Ureter (tissue), 1 donor: ENCODE data around the gene WTIP. TPM values are rescaled to one million over a fixed set of nuclear protein-coding genes. Genes with fewer than 3 reads are reported as not detected.
"Not testable (repeated sequence)": the region's sequence is repeated elsewhere in the genome, so short reads cannot be mapped to it uniquely, and the experiment has no call there.

Experiments used
- DNase-seq: peaks from one replicate; pipeline ENCODE4 v3.0.0-alpha.2; 2020; ENCODE audit warnings: low spot score
- total RNA-seq: library from RNA; stranded (reverse); gene quantifications from one replicate; pipeline ENCODE4 v1.2.4, GENCODE V29; 2023
- donor health status: DM: yes; HTN: yes; CAD: no.

Gene WTIP
- total RNA-seq, 1 donor from 2014 or later = 14.9 TPM

DNA sequence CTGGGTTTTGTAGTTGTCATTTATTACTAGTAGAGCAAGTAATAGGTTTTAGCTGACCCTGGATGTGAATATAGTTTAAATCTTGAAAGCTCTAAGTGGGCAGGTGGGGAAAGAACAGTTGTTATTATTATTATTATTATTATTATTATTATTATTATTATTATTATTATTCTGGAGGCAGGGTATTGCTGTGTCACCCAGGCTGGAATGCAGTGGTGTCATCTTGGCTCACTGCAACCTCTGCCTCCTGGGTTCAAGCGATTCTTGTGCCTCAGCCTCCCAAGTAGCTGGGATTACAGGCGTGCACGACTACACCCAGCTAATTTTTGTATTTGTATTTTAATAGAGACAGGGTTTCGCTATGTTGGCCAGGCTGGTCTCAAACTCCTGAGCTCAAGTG lies 3.1 kb upstream of the WTIP start:
- DNase-seq = not testable (repeated sequence)

DNA sequence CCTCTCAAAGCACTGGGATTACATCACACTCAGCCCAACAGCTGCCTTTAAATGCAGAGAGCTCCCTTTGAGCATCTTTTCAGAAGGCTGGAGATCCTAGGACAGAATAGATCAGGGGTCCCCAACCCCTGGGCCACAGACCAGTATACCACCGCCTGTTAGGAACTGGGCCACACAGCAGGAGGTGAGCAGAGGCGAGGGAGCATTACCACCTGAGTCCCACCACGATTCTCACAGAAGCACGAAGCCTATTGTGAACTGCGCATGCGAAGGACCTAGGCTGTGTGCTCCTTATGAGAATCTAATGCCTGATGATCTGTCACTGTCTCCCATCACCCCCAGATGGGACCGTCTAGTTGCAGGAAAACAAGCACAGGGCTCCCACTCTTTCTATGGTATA lies 2.2 kb upstream of the WTIP start:
- no peak for DNase-seq

DNA sequence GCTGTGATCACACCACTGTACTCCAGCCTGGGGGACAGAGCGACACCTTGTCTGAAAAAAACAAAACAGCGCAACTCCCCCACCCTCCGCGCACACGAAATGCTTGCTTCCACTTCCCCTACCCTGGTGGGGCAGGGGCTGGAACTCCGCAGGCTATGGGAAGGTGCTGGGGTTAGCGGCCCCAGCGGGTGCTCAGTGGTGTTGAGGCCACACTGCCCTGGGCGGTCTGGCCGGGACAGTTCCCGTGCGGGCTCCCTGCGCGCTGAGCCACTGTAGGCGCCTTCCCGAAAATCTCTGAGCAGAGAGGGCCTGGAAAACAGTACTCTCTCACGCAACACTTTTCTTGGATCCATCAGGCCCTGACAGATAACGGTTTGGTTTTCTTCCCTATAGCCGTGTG lies 1.1 kb upstream of the WTIP start:
- no peak for DNase-seq

DNA sequence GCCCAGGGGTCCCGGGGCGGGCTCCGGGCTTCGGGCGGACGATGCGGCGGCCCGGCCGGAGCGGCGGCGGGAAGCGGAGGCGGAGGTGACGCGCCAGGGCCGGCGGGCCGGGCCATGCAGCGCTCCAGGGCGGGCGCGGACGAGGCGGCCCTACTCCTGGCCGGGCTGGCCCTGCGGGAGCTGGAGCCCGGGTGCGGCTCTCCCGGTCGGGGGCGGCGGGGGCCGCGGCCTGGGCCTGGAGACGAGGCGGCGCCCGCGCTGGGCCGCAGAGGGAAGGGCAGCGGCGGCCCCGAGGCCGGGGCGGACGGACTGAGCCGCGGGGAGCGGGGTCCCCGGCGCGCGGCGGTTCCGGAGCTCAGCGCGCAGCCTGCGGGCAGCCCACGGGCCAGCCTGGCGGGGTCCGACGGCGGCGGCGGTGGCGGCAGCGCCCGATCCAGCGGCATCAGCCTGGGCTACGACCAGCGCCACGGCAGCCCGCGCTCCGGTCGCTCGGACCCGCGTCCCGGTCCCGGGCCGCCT lies 362 bp downstream of the WTIP start:
- no peak for DNase-seq

DNA sequence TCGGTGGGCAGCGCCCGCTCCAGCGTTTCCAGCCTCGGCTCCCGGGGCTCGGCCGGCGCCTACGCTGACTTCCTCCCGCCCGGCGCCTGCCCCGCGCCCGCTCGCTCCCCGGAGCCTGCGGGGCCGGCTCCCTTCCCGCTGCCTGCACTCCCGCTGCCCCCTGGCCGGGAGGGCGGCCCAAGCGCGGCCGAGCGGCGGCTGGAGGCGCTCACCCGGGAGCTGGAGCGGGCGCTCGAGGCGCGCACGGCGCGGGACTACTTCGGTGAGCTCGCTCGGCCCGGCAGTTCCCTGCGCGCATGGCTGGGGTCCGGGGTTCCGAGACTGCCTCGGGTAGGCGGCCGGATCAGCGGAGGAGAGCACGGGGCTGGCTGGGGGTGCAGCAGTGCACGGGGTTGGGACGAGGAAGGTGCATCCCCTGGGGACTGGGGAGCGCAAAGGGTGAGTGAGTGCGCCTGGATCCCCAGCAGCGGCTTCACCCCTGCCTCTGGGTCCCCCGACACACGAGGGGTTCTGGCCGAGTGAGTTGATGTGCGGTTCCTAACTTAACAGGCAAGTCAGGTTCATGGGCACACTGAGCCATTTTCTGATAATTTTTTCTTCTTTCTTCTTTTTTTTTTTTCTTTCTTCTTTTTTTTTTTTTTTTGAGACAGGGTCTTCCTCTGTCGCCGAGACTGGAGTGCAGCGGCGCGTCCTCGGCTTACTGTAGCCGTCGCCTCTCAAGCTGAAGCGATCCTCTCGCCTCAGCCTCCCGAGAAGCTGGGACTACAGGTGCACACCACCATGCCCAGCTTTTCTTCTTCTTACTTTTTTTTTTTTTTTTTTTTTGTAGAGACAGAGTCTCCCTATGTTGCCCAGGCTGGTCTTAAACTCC lies 1.1 kb downstream of the WTIP start:
- DNase-seq = no peak

DNA sequence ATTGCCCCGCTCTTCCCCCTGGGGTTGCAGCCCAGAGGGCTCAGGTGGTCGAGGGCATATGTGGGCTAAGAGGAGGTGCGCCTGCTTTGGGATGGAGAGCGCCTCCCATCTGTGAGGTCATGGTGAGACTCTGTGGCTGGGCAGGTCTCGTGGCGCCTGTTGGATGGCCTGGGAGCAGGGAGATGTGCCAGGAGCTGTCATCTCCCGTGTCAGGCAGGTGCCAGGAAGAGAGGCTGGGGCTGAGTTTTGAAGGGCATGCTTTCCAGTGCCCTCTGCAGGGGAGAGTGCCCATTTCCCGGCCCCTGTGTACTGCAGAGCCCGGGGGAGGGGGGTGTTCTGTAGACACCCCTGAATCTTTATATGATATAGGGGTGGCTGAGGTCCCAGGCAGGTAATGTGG lies 2.8 kb downstream of the WTIP start:
- no peak for DNase-seq

DNA sequence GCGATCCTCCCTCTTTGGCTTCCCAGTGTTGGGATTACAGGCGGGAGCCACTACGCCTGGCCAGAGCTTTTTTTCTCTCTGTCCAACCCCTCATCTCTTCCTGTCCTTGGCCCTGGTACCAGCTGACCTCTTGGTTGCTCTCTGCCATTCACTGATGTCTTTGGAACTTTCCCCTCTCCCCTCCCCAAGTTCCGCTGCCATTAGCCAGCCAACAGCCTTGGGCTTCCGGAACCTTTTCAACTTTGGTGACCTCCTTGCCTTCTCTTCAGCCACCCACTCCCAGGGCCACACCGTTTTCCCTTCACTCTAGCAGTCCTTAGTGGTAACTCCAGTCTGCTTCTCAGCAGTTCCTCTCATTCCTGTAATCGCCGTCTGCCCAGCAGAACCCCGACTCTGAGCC lies 4.3 kb downstream of the WTIP start:
- DNase-seq = no peak

DNA sequence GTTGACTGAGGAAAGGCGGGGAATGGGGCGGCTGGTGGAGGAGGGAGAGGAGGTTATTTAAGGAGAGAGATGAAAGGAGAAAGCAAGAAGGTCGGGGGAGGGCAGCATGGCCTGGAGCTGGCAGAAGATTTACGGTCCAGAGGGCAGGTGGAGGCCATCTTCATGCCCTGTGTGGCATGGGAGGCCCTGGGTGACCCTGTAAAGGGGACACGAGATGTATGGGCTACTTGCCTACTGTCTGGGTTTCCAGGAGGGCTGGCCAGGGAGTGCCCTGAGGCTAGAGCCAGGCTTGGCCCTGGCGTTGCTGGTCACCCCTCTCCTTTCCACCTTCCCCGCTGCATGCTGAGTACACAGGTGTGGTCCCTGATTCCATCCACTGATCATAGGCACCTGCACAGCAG lies 6.1 kb downstream of the WTIP start:
- no peak for DNase-seq

DNA sequence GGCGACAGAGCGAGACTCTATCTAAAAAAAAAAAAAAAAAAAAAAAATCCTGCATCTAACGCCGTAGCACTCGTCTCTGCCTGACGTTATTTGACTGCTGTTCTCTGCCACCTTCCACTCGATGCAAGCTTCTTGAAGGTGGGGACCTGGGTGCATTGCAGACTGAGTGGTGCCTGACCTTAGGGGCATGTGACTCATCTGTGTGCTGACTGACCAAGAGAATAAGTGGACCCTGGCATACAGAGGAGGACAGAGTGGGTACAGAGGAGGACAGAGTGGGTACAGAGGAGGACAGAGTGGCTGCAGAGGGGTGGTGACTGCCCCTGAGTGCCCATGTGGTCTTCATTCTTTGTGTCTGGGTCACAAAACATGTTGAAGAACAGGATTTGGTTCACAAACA lies 7.6 kb downstream of the WTIP start:
- DNase-seq = no peak

DNA sequence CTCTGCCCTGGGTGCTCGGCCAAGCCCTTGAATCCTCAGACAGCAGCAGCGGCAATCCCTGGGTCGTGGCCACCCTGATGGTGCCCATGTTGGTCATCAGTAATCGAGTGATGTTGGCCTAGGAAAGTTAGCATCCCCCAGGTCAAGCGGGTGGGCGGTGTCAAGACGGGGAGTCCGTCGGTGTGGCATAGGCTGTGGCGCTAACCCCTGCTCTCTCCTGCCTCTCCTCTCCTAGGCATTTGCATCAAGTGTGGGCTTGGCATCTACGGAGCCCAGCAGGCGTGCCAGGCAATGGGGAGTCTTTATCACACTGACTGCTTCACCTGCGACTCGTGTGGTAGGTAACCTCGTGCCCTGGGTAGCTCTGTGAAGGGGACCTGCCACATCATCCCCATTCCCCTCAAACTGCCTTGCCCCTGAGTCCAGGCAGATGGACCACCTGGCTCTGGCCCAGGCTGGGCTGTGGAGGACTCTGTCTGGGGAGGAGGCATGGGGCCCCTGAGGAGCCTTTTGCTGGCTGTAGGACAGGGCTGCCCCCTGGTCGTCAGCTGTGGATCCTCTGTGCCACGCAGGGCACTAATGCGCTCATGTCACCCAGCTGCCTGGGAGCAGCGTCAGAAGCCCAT lies 8.7 kb downstream of the WTIP start:
- no peak for DNase-seq

DNA sequence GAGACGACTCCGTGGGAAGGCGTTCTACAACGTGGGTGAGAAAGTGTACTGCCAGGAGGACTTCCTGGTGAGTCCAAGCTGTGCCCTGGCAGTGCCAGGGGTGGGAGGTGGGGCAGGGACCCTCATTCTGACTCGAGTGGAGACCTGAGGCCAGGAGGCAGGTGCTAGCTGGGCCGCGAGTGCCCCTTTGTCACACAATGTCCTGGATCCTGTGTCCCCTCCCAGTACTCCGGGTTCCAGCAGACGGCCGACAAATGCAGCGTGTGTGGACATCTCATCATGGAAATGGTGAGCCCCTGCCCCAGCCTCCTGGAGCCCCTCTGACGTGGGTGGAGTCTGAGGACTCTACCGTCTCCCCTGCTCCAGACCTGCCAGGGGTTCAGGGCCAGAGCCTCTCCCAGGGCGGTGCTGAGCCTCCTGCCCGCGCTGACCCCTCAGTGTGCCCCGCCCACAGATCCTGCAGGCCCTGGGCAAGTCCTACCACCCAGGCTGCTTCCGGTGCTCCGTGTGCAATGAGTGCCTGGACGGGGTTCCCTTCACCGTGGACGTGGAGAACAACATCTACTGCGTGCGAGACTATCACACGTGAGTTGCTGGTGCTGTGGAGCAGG lies 11.6 kb downstream of the WTIP start:
- DNase-seq = no peak

DNA sequence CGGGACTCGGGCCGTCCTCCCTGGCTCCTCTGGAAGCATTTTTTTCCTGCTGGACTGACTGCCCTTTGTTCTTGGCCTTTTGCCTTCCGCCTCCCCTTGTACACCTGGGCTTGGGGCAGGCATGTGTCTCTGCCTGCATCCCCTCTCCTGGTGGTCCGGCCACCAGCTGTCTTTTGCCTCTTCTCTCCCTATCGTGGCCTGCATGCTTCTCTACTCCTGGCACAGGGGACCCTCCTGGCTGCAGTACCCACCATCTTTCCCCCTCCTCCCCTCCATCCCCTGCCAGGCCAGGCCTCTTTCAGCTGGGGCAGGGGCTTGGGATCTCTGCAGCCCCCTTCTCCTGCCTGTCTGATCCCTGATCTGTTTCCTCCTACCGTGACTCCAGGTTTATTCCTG lies 12.1 kb downstream of the WTIP start:
- no peak for DNase-seq

DNA sequence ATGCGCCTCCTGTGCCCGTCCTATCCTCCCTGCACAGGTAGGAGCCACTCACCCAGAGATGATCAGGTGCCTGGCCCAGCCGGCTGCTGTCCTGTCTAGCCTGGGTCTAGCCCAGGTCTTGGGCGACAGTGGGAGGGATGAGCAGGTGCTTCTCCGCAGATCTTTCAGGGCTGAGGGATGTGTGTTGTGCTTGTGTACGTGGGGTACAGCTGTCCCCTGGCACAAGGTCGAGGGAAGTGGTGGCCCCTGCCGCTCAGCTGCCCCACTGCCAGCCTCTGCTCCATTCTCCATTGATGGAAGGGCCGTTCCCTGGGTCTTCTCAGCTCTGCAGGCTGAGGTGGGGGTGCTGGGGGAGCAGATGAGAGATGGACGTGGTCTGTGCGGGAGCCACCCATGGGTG lies 13.0 kb downstream of the WTIP start:
- DNase-seq = no peak

DNA sequence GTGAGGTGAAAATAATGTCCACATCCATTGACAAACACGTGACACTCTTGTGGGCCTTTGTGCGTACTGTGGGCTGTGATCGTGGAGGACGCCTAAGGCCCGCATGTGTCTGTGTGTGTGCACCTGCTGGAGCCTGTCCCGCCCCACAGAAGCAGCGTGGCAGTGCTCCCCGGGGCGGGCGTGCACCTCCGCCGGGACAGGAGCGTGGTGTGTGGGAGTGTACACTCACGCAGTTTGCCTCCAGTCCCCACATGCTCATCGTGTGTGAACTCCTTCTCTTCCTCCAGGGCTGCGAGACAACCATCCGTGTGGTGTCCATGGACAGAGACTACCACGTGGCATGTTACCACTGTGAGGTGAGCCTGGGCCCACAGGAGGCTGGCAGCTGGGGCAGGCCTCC lies 13.9 kb downstream of the WTIP start:
- no peak for DNase-seq

DNA sequence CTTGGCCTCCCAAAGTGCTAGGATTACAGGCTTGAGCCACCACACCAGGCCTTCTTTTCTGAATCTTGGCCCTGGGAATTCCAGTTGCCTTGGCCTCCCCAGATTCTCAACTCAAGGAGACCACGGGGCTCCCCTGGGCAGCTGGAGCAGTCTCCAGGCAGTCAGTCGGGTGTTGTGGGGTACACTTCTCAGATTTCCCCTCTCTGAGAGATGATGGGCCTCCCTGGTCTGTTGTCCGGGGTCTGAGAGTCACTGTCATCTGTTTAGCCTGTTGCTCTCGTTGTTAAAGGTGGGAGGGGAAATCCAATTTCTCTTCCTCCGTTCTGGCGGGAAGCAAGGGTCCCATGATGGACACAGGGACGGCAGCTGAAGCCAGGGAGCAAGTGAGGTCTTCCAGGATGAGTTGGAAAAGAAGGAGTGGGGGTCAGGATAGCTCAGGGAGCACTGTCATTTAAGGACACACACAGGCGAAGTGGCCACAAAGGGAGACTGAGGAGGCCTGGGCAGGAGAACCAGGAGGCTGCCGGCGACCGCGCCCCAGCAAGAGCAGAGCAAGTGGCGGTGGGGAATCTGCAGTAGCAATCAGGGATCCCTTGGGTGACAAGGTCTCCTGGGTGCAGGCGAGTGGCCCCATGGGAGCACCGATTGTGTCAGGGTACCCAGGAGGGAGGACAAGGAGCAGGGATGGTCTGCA lies 15.7 kb downstream of the WTIP start:
- DNase-seq = no peak

DNA sequence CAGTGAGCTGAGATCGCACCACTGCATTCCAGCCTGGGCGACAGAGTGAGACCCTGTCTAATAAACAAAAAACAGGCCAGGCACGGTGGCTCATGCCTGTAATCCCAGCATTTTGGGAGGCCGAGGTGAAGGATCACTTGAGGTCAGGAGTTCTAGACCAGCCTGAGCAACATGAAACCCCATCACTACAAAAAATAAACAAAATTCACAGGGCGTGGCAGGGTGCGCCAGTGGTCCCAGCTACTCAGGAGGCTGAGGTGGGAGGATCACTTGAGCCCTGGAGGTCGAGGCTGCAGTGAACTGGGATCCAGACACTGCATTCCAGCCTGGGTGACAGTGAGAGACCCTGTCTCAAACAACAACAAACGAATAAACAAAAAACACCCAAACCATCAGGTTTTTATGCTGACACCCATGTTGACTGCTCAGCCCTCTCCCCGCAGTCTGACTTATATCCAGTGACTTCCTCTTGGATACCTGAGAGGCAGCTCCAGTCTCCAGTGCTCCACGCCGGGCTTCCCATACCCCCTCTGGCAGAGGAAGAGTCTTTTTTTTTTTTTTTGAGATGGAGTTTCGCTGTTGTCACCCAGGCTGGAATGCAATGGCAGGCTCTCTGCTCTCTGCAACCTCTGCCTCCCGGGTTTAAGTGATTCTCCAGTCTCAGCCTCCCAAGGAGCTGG lies 17.7 kb downstream of the WTIP start:
- no peak for DNase-seq

DNA sequence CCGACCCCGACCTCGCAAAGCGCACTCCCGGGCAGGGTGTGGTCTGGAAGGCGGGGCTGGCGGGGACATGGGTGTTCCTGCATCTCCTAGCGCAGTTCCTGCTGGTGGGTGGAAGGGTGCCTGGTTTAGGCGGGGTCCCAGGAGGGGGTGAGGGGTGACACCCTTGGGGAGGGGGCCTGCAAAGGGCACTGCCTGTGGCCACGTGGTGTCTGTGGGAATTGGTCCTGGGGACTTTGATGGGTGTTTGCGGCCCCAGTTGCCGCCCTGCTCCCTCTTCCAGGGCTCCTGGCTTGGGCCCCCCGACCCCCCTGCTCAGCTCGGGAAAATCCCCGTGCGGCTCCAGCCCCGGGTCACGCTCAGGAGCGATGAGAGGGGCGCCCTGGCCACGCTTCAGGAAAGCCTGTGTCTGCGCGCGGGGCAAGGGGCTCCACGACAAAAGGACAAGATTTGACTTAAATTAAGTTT lies 19.1 kb downstream of the WTIP start:
- no peak for DNase-seq

DNA sequence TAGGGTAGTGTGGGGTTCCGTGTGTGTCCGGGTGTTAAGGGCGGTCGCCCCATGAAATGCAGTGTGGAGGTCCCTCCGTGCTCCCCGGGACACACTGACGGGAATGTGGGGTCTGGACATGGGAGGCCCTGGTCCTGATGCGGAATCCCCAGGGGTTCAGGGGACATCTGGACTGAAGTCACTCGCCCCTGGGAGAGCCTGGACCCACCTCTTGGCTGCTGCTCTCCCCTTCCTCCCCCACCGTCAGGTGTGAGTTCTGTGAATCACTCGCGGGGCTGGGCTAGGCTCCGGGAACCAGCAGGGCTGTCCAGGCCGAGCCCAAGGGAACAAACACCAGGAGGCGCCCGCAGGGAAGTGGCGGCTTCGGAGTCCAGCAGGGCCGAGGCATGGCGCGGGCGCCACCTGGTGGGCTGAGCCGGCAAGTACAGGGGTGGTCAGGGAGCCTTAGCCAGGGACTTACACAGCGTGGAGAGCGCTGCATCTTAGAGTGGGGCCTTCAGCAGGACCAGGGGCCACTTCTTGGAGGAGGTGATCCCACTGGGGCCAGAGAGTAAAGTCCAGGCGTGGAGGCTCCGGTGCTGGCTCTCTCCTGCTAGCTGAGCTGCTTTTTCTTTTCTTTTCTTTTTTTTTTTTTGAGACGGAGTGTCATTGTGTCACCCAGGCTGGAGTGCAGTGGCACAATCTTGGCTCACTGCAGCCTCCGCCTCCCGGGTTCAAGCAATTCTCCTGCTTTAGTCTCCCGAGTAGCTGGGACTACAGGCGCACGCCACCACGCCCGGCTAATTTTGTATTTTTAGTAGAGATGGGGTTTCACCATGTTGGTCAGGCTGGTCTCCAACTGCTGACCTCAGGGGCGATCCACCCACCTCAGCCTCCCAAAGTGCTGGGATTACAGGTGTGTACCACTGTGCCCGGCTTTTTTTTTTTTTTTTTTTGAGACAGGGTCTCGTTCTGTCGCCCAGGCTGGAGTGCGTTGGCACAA lies 20.1 kb downstream of the WTIP start:
- DNase-seq = peak; percentile 93

DNA sequence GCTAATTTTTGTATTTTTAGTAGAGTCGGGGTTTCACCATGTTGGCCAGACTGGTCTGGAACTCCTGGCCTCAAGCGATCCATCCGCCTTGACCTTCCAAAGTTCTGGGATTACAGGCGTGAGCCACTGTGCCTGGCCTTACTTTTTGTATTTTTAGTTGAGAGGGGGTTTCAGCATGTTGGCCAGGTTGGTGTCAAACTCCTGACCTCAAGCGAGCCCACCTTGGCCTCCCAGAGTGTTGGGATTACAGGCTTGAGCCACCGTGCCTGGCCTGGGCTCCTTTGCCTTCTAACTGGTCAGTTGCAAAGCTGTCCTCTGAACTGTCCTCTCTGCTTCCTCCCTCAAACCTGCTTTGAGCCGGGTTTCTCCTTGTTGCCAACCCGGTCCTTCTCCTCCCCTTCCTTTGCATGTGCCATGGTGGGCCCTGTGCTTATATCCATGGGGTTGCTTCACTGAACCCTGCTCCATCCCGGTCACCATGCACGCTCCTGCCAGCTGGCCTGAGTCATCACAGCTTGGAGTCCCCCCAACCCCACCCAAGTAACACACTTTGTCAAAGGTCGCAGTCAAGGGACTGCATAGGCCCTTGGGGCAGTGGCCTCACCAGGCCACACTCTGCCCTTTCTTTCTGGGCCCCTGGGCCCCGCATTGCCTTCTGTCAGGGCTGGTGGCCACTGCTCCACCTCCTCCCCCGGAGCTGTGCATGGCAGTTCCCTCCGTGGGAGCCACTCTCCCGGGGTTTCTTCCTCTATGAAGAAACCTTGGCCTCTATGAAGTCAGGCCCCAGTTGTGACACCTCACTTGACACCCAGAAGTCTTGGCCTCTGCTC lies 21.2 kb downstream of the WTIP start:
- peak; percentile 34 for DNase-seq
